ENCODE measurements around the gene UBE2QL1.

Gene UBE2QL1

GRCh38 chr5:6480133-6481051, 31.7 kb downstream of the UBE2QL1 start:
- TF ChIP-seq TAF1 (IDR thresholded peaks at IDR 0.05; ENCODE audit: low read depth, low read length), result no peak
- no peak for FAIRE-seq
- DNase-seq (ENCODE audit: insufficient read length, low spot score), result no peak

- no peak for TF ChIP-seq POLR2AphosphoS5 (IDR thresholded peaks at IDR 0.05; ENCODE audit: low read depth, low read length)
- TF ChIP-seq POLR2A (IDR thresholded peaks at IDR 0.05; ENCODE audit: low read depth, low read length), result no peak
- TF ChIP-seq SPI1 (IDR thresholded peaks at IDR 0.05; ENCODE audit: low read depth, low read length), result no peak
- TF ChIP-seq TAF1 (IDR thresholded peaks at IDR 0.05; ENCODE audit: low read depth, low read length), result no peak
- FAIRE-seq (no peak), DNase-seq (ENCODE audit: insufficient read length, low spot score) (no peak)
Measured at GRCh38 chr5:6482735-6483134, 34.1 kb downstream of the UBE2QL1 start.

GRCh38 chr5:6483880-6484382, 35.3 kb downstream of the UBE2QL1 start:
- TF ChIP-seq TAF1 (IDR thresholded peaks at IDR 0.05; ENCODE audit: low read depth, low read length) (no peak), SPI1 (IDR thresholded peaks at IDR 0.05; ENCODE audit: low read depth, low read length) (no peak), POU2F2 (IDR thresholded peaks at IDR 0.05; ENCODE audit: low read depth, low read length) (peak; percentile 68), POLR2AphosphoS5 (IDR thresholded peaks at IDR 0.05; ENCODE audit: low read depth, low read length) (no peak)
- peak; percentile 87 for FAIRE-seq

GRCh38 chr5:6484446-6484845, 35.8 kb downstream of the UBE2QL1 start:
- no peak for TF ChIP-seq POLR2AphosphoS5 (IDR thresholded peaks at IDR 0.05; ENCODE audit: low read depth, low read length)
- TF ChIP-seq POU2F2 (IDR thresholded peaks at IDR 0.05; ENCODE audit: low read depth, low read length), result no peak
- no peak for TF ChIP-seq TAF1 (IDR thresholded peaks at IDR 0.05; ENCODE audit: low read depth, low read length)
- TF ChIP-seq SPI1 (IDR thresholded peaks at IDR 0.05; ENCODE audit: low read depth, low read length), result no peak
- no peak for TF ChIP-seq PAX5 (IDR thresholded peaks at IDR 0.05; ENCODE audit: insufficient read depth, low read length, severe bottlenecking)
- TF ChIP-seq POLR2A (IDR thresholded peaks at IDR 0.05; ENCODE audit: low read depth, low read length), result no peak
- FAIRE-seq (no peak), DNase-seq (ENCODE audit: insufficient read length, low spot score) (no peak)

More at GRCh38 chr5:6483880-6484382, 35.3 kb downstream of the UBE2QL1 start:
- DNase-seq (ENCODE audit: insufficient read length, low spot score), result peak; percentile 66

GRCh38 chr5:6484899-6485298, 36.2 kb downstream of the UBE2QL1 start:
- DNase-seq (ENCODE audit: insufficient read length, low spot score) (no peak), FAIRE-seq (peak; percentile 83)
- TF ChIP-seq TAF1 (IDR thresholded peaks at IDR 0.05; ENCODE audit: low read depth, low read length) (no peak), POU2F2 (IDR thresholded peaks at IDR 0.05; ENCODE audit: low read depth, low read length) (peak; percentile 71; the same call in 1 of the 2 replicates), SPI1 (IDR thresholded peaks at IDR 0.05; ENCODE audit: low read depth, low read length) (no peak)

- no peak for FAIRE-seq
- TF ChIP-seq POLR2AphosphoS5 (IDR thresholded peaks at IDR 0.05; ENCODE audit: low read depth, low read length) (no peak), PAX5 (IDR thresholded peaks at IDR 0.05; ENCODE audit: insufficient read depth, low read length, severe bottlenecking) (no peak), TAF1 (IDR thresholded peaks at IDR 0.05; ENCODE audit: low read depth, low read length) (no peak), SPI1 (IDR thresholded peaks at IDR 0.05; ENCODE audit: low read depth, low read length) (no peak), POLR2A (IDR thresholded peaks at IDR 0.05; ENCODE audit: low read depth, low read length) (no peak), POU2F2 (IDR thresholded peaks at IDR 0.05; ENCODE audit: low read depth, low read length) (no peak)
Measured at GRCh38 chr5:6485441-6485840, 36.8 kb downstream of the UBE2QL1 start.

GRCh38 chr5:6486074-6486473, 37.4 kb downstream of the UBE2QL1 start:
- TF ChIP-seq POU2F2 (IDR thresholded peaks at IDR 0.05; ENCODE audit: low read depth, low read length) (no peak), POLR2AphosphoS5 (IDR thresholded peaks at IDR 0.05; ENCODE audit: low read depth, low read length) (no peak), PAX5 (IDR thresholded peaks at IDR 0.05; ENCODE audit: insufficient read depth, low read length, severe bottlenecking) (no peak), SPI1 (IDR thresholded peaks at IDR 0.05; ENCODE audit: low read depth, low read length) (no peak), TAF1 (IDR thresholded peaks at IDR 0.05; ENCODE audit: low read depth, low read length) (no peak), POLR2A (IDR thresholded peaks at IDR 0.05; ENCODE audit: low read depth, low read length) (no peak)
- no peak for FAIRE-seq

More at GRCh38 chr5:6485441-6485840, 36.8 kb downstream of the UBE2QL1 start:
- no peak for DNase-seq (ENCODE audit: insufficient read length, low spot score)

GRCh38 chr5:6487081-6487480, 38.4 kb downstream of the UBE2QL1 start:
- DNase-seq (ENCODE audit: insufficient read length, low spot score), result no peak

More at GRCh38 chr5:6486074-6486473, 37.4 kb downstream of the UBE2QL1 start:
- no peak for DNase-seq (ENCODE audit: insufficient read length, low spot score)

GRCh38 chr5:6488021-6488420, 39.4 kb downstream of the UBE2QL1 start:
- DNase-seq (ENCODE audit: insufficient read length, low spot score) (no peak), FAIRE-seq (no peak)
- TF ChIP-seq PAX5 (IDR thresholded peaks at IDR 0.05; ENCODE audit: insufficient read depth, low read length, severe bottlenecking), result no peak

More at GRCh38 chr5:6487081-6487480, 38.4 kb downstream of the UBE2QL1 start:
- no peak for FAIRE-seq
- peak; percentile 41; the same call in 1 of the 2 replicates for TF ChIP-seq SPI1 (IDR thresholded peaks at IDR 0.05; ENCODE audit: low read depth, low read length)
- no peak for TF ChIP-seq PAX5 (IDR thresholded peaks at IDR 0.05; ENCODE audit: insufficient read depth, low read length, severe bottlenecking)

- DNase-seq (ENCODE audit: insufficient read length, low spot score) (no peak), FAIRE-seq (no peak)
- TF ChIP-seq POLR2A (IDR thresholded peaks at IDR 0.05; ENCODE audit: low read depth, low read length), result no peak
- TF ChIP-seq PAX5 (IDR thresholded peaks at IDR 0.05; ENCODE audit: insufficient read depth, low read length, severe bottlenecking), result no peak
- TF ChIP-seq POLR2AphosphoS5 (IDR thresholded peaks at IDR 0.05; ENCODE audit: low read depth, low read length), result no peak
- no peak for TF ChIP-seq POU2F2 (IDR thresholded peaks at IDR 0.05; ENCODE audit: low read depth, low read length)
- TF ChIP-seq SPI1 (IDR thresholded peaks at IDR 0.05; ENCODE audit: low read depth, low read length), result no peak
- no peak for TF ChIP-seq TAF1 (IDR thresholded peaks at IDR 0.05; ENCODE audit: low read depth, low read length)
Measured at GRCh38 chr5:6489643-6490185, 41.1 kb downstream of the UBE2QL1 start.

Data from GM12891 (cell line).